H1 (cell line): ENCODE data around the gene RAB3B. TPM values are rescaled to one million over a fixed set of nuclear protein-coding genes. Genes with fewer than 3 reads are reported as not detected.

Experiments used
- JUN ChIP-seq: IDR thresholded peaks from 2 replicates; pipeline ENCODE4 v1.6.1; 2011; ENCODE audit warnings: low read depth, mild to moderate bottlenecking, improper control_type of control experiment, low read length
- TCF12 ChIP-seq: IDR thresholded peaks from 2 replicates; pipeline ENCODE4 v1.6.1; 2011; ENCODE audit warnings: low read depth, mild to moderate bottlenecking, low read length
- polyA plus RNA-seq, 7 experiments: library from polyadenylated mRNA; depleted of rRNA in 3 of 7; stranded (reverse) in 5 of 7; unstranded in 2 of 7; fragments of >200 nt in 5 of 7; fragments of 200-250 nt in 2 of 7; gene quantifications; 1 replicate in 5 of 7; 2 replicates in 1 of 7; 4 replicates in 1 of 7; pipeline versions ENCODE4 v1.2.1 to v1.2.3, GENCODE V29; 2011 to 2013; ENCODE audit warnings: missing spikeins in 2 of 7, mixed read lengths in 2 of 7
- total RNA-seq: library from RNA; stranded (reverse); fragmentation: NEBNext Ultra II Directional; extraction: Animal tissue kit (Norgen Biotek cat#: 25700); gene quantifications from 2 replicates; pipeline ENCODE4 v1.2.1, GENCODE V29; 2021

Gene RAB3B
- total and polyA plus RNA-seq, 2 of the 8 experiments (the other 6 are each of a cell fraction or from before 2014, with no cell fraction given), result 12.5 to 36.8 TPM

DNA sequence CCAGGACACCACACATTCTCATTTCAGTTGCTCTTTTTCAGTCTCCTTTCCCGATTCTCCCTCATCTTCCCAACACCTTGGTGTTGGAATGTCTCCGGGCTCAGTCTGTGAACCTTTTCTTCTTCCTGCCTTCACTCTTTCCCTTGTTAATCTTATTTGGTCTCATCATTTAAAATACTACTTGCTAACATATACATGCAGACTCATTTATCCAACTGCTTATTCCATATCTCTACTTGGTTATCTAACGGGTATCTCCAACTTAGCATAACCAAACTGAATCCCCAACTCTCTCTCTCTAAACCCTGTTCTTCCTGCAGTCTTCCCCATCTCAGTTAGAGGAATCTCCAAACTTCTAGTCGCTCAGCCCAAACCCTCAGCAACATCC lies 26.2 kb downstream of the RAB3B start (continued):
- no peak for TF ChIP-seq JUN
- no peak for TF ChIP-seq TCF12
- TF ChIP-seq, all 59 proteins: peak for 0
